Lower leg skin (tissue), 4 donors: ENCODE measurements around the gene TRMT6. TPM values are rescaled to one million over a fixed set of nuclear protein-coding genes. Genes with fewer than 3 reads are reported as not detected.

ENCODE experiments used
- DNase-seq, 2 donors: peaks; one replicate each; pipeline ENCODE4 v3.0.0-alpha.2; 2019; ENCODE audit warnings: low spot score in 2 of 2
- H3K4me3 ChIP-seq: fragments of 200-600 bp; sonication (generic); 2 replicates; pipeline ENCODE4 v1.5.1; 2017; ENCODE audit warnings: mild to moderate bottlenecking, low read depth; ENCODE audit not compliant: poor library complexity, severe bottlenecking
- POLR2A ChIP-seq, 2 donors: fragments of 450-650 bp; IDR thresholded peaks; one replicate each; pipeline ENCODE4 v1.6.1; 2016 to 2017; ENCODE audit warnings: antibody characterized with exemption in 2 of 2, mild to moderate bottlenecking in 1 of 2, moderate library complexity in 1 of 2
- WGBS, 2 donors: methylation state at CpG; one replicate each; pipeline ENCODE4 v1.1.5; 2018; 5-methylcytosine and 5-hydroxymethylcytosine counted together
- intact Hi-C: fragments of 100-400 bp; cut with DNase I; formaldehyde crosslinking; loops from one replicate; pipeline ENCODE4 v1.15.0; 2023; ENCODE audit warnings: low total_unique reads
- total RNA-seq, 4 donors: library from RNA; depleted of rRNA; stranded (reverse); fragments of >200 nt; gene quantifications; one replicate each; pipeline ENCODE4 v1.1.0, GENCODE V29; 2016
- TF ChIP-seq, protein P1 (sequence below), 3 donors: fragments of 450-650 bp; IDR thresholded peaks; one replicate each; pipeline ENCODE4 v1.5.1; 2016; ENCODE audit warnings: antibody characterized with exemption in 3 of 3, mild to moderate bottlenecking in 3 of 3, moderate library complexity in 2 of 3

TRMT6 gene
- total RNA-seq, 4 donors from 2014 or later, result 10.2 to 16.1 (median 11.4) TPM

DNA sequence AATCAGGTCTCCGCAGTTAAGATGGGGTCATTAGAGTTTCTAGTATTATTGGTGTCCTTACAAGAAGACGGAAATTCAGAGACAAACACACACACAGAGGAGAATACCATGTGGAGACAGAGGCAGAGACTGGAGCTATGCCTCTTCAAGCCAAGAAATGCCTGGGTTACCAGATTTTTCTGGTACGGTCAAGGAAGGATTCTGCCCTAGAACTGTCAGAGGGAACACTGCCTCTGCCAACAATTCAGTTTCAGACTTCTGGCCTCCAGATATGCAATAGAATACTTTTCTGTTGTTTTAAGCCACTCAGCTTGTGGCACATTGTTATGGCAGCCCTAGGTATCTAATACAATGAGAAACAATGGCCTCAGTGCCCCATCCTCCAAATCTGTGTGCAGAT is 18.9 kb downstream of the TRMT6 start:
- intact Hi-C loops, result no loop called here
- WGBS, 2 donors, result 79 to 84% methylated on average over 3 of the region's 3 CpGs
- H3K4me3 ChIP-seq, result no peak overlapping the region
- DNase-seq, result no peak
- TF ChIP-seq, protein P1, sequence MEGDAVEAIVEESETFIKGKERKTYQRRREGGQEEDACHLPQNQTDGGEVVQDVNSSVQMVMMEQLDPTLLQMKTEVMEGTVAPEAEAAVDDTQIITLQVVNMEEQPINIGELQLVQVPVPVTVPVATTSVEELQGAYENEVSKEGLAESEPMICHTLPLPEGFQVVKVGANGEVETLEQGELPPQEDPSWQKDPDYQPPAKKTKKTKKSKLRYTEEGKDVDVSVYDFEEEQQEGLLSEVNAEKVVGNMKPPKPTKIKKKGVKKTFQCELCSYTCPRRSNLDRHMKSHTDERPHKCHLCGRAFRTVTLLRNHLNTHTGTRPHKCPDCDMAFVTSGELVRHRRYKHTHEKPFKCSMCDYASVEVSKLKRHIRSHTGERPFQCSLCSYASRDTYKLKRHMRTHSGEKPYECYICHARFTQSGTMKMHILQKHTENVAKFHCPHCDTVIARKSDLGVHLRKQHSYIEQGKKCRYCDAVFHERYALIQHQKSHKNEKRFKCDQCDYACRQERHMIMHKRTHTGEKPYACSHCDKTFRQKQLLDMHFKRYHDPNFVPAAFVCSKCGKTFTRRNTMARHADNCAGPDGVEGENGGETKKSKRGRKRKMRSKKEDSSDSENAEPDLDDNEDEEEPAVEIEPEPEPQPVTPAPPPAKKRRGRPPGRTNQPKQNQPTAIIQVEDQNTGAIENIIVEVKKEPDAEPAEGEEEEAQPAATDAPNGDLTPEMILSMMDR (IDR thresholded peaks at IDR 0.05), result no peak
- no peak for TF ChIP-seq POLR2A (IDR thresholded peaks at IDR 0.05)

- no peak for DNase-seq
- intact Hi-C loops, result no loop called here
- no peak overlapping the region for H3K4me3 ChIP-seq
- TF ChIP-seq POLR2A (IDR thresholded peaks at IDR 0.05), result no peak
- TF ChIP-seq, protein P1 (IDR thresholded peaks at IDR 0.05), result no peak
- 73 to 76% methylated on average over 8 of the region's 8 CpGs for WGBS, 2 donors
Observed at GRCh38 chr20:5928836-5929715, 21.3 kb downstream of the TRMT6 start.

GRCh38 chr20:5927749-5928462 is 22.4 kb downstream of the TRMT6 start:
- TF ChIP-seq, protein P1 (IDR thresholded peaks at IDR 0.05), result no peak
- TF ChIP-seq POLR2A (IDR thresholded peaks at IDR 0.05), result no peak
- H3K4me3 ChIP-seq, result no peak overlapping the region
- no peak for DNase-seq
- 77 to 88% methylated on average over 7 to 10 of the region's 11 CpGs for WGBS, 2 donors
- intact Hi-C loops, result no loop called here

DNA sequence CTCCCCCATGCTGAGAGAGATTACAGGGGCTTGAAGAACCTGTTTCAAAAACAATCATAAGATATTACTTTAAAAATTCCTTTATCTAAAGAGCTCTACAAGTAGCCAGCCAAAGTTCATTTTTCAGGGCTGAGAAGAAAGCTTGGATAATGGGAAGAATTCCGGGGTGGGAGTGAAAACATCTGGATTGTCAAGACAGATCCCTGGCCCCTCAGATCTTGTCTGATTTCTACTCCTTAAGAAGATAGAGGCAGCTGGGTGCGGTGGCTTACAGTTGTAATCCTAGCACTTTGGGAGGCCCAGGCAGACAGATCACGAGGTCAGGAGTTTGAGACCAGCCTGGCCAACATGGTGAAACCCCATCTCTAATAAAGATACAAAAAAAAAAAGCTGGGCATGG is 24.8 kb downstream of the TRMT6 start:
- 66 to 68% methylated on average over 3 of the region's 3 CpGs for WGBS, 2 donors
- DNase-seq, result no peak
- no peak overlapping the region for H3K4me3 ChIP-seq
- no peak for TF ChIP-seq POLR2A (IDR thresholded peaks at IDR 0.05)
- TF ChIP-seq, protein P1 (IDR thresholded peaks at IDR 0.05), result no peak
- intact Hi-C loops, result no loop called here

DNA sequence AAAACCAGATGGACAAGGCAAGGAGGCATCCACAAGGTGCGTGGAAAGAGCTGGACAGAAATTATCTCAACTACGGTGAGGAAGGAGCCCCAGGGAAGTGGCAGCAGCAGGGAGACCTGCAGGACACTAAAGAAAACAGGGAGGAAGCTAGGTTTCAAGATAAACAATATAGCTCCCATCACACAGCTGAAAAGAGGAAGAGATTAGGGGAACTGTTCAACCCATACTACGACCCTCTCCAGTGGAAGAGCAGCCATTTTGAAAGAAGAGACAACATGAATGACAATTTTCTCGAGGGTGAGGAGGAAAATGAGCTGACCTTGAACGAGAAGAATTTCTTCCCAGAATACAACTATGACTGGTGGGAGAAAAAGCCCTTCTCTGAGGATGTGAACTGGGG is 26.8 kb downstream of the TRMT6 start:
- 64 to 74% methylated on average over 5 of the region's 5 CpGs for WGBS, 2 donors
- TF ChIP-seq POLR2A (IDR thresholded peaks at IDR 0.05), result no peak
- TF ChIP-seq, protein P1 (IDR thresholded peaks at IDR 0.05), result no peak
- intact Hi-C loops, result loop anchor here (5.0 kb wide), 1 partner anchor 1769 kb away; no protein-coding TSS in a partner anchor
- H3K4me3 ChIP-seq, result no peak overlapping the region
- no peak for DNase-seq
